Testis (tissue), 3 donors: ENCODE measurements around the gene HMCN2. TPM values are rescaled to one million over a fixed set of nuclear protein-coding genes. Genes with fewer than 3 reads are reported as not detected.

Experiments used
- DNase-seq: peaks from one replicate; pipeline ENCODE4 v3.0.0-alpha.2; 2019
- H3K27ac ChIP-seq, 2 donors: fragments of 200-600 bp; sonication (generic); one replicate each; pipeline ENCODE4 v1.5.1; 2019
- H3K27me3 ChIP-seq: fragments of 200-600 bp; sonication (generic); one replicate; pipeline ENCODE4 v1.5.1; 2019
- H3K36me3 ChIP-seq: fragments of 200-600 bp; sonication (generic); one replicate; pipeline ENCODE4 v1.5.1; 2017; ENCODE audit warnings: low read depth; ENCODE audit errors: missing control alignments
- H3K4me1 ChIP-seq: fragments of 200-600 bp; sonication (generic); one replicate; pipeline ENCODE4 v1.5.1; 2019
- H3K4me3 ChIP-seq, 2 donors: fragments of 200-600 bp; sonication (generic); one replicate each; pipeline ENCODE4 v1.5.1; 2017 to 2019
- H3K9me3 ChIP-seq: fragments of 200-600 bp; sonication (generic); one replicate; pipeline ENCODE4 v1.5.1; 2017
- CTCF ChIP-seq, 3 experiments: fragments of 450-650 bp in 2 of 3; fragments of 200-600 bp in 1 of 3; sonication (generic) in 1 of 3; IDR thresholded peaks; one replicate each; pipeline ENCODE4 v1.5.1; 2016 to 2019; ENCODE audit warnings: antibody characterized with exemption in 3 of 3, mild to moderate bottlenecking in 2 of 3, moderate library complexity in 1 of 3
- POLR2A ChIP-seq: fragments of 450-650 bp; IDR thresholded peaks from one replicate; pipeline ENCODE4 v1.6.1; 2017; ENCODE audit warnings: antibody characterized with exemption, mild to moderate bottlenecking, moderate library complexity
- WGBS, 2 donors: methylation state at CpG; one replicate each; pipeline ENCODE4 v1.1.5; 2018; 5-methylcytosine and 5-hydroxymethylcytosine counted together
- intact Hi-C: fragments of 100-400 bp; cut with DNase I; formaldehyde crosslinking; loops from one replicate; pipeline ENCODE4 v1.15.1; 2023; ENCODE audit warnings: low total_unique reads
- polyA plus RNA-seq: library from polyadenylated mRNA; stranded (reverse); fragments of 350-450 nt; fragmentation: Illumina TruSeq; extraction: RNeasy Lipid Tissue Mini Kit (QIAGEN cat#74804); gene quantifications from one replicate; pipeline ENCODE4 v1.2.3, GENCODE V29; 2014; ENCODE audit warnings: low read depth, low replicate concordance; ENCODE audit not compliant: insufficient read depth
- total RNA-seq, 2 donors: library from RNA; depleted of rRNA; stranded (reverse); fragments of >200 nt; gene quantifications; one replicate each; pipeline ENCODE4 v1.2.3, GENCODE V29; 2016

HMCN2 gene
- total and polyA plus RNA-seq, 3 donors from 2014 or later: 10.2 to 17.7 (median 15.5) TPM

- no peak for DNase-seq
- 94% methylated on average over 1 of the region's 1 CpG; no CpG with 5 or more reads in 1 of the 2 donors for WGBS, 2 donors
- no peak for TF ChIP-seq CTCF (IDR thresholded peaks at IDR 0.05)
- Histone ChIP-seq H3K4me3 (no peak overlapping the region), H3K27me3 (no peaks in the 10 kb centered on the region), H3K4me1 (no peaks in the 10 kb centered on the region), H3K9me3 (no peaks in the 10 kb centered on the region), H3K36me3 (no peaks in the 10 kb centered on the region), H3K27ac (no peak overlapping the region)
- intact Hi-C loops: no loop called here
These were observed 24.4 kb upstream of the HMCN2 start for GRCh38 chr9:130241198-130241535.

GRCh38 chr9:130242270-130243014 is 23.1 kb upstream of the HMCN2 start:
- intact Hi-C loops: no loop called here
- WGBS, 2 donors: 81 to 86% methylated on average over 11 of the region's 11 CpGs
- no peaks in the 10 kb centered on the region for H3K4me1 ChIP-seq
- H3K9me3 ChIP-seq: no peaks in the 10 kb centered on the region
- H3K27me3 ChIP-seq: no peaks in the 10 kb centered on the region
- no peak overlapping the region for H3K4me3 ChIP-seq
- H3K36me3 ChIP-seq: no peaks in the 10 kb centered on the region
- DNase-seq: no peak
- H3K27ac ChIP-seq: no peak overlapping the region
- TF ChIP-seq POLR2A: no peak
- TF ChIP-seq CTCF (IDR thresholded peaks at IDR 0.05): no peak

GRCh38 chr9:130243015-130243881 is 22.3 kb upstream of the HMCN2 start:
- no peaks in the 10 kb centered on the region for H3K36me3 ChIP-seq
- TF ChIP-seq POLR2A (no peak), CTCF (IDR thresholded peaks at IDR 0.05) (peak; percentile 80 to 99 (median 96))
- peak; percentile 87 for DNase-seq
- H3K4me3 ChIP-seq: peak overlapping the region in 1 of 2 donors; percentile 38
- H3K9me3 ChIP-seq: no peaks in the 10 kb centered on the region
- H3K4me1 ChIP-seq: no peaks in the 10 kb centered on the region
- WGBS, 2 donors: 15 to 20% methylated on average over 28 to 34 of the region's 35 CpGs
- intact Hi-C loops: no loop called here
- no peaks in the 10 kb centered on the region for H3K27me3 ChIP-seq
- H3K27ac ChIP-seq: no peak overlapping the region

- intact Hi-C loops: no loop called here
- Histone ChIP-seq H3K4me1 (no peaks in the 10 kb centered on the region), H3K27ac (no peak overlapping the region), H3K9me3 (no peaks in the 10 kb centered on the region), H3K27me3 (no peaks in the 10 kb centered on the region), H3K4me3 (no peak overlapping the region), H3K36me3 (no peaks in the 10 kb centered on the region)
- TF ChIP-seq POLR2A (no peak), CTCF (IDR thresholded peaks at IDR 0.05) (no peak)
- WGBS, 2 donors: 82 to 92% methylated on average over 5 of the region's 7 CpGs
- no peak for DNase-seq
These were observed 21.7 kb upstream of the HMCN2 start for GRCh38 chr9:130243882-130244170.
